IMR-90 (cell line): ENCODE results near the gene TMPRSS13. TPM values are rescaled to one million over a fixed set of nuclear protein-coding genes. Genes with fewer than 3 reads are reported as not detected.

ENCODE experiments used
- ATAC-seq: fragments of 200-7000 bp; cut with Tn5 transposase; 2 replicates; pipeline ENCODE4 v1.9.1; 2020; ENCODE audit warnings: low read depth, mild to moderate bottlenecking, moderate library complexity
- BruUV-seq: library from RNA; stranded (reverse); fragments of 400-500 nt; replicated peaks from 2 replicates; lab custom pipeline; 2021; lab: Mats Ljungman, UMichigan
- CTCF ChIA-PET: fragments of 300-600 bp; formaldehyde crosslinking; extraction: SDS; loops from one replicate; lab custom pipeline; 2021; ENCODE audit warnings: antibody characterized with exemption; lab: Yijun Ruan, JAX
- POLR2A ChIA-PET: fragments of 300-600 bp; sonication (Branson Sonifier 250); formaldehyde crosslinking; loops from one replicate; lab custom pipeline; 2022; ENCODE audit warnings: antibody characterized with exemption; ENCODE audit not compliant: unreplicated experiment; lab: Charles Lee
- DNase-seq: peaks from one replicate; pipeline ENCODE4 v3.0.0; 2013
- H2AFZ ChIP-seq: replicated peaks from 2 replicates; pipeline ENCODE3; 2013; ENCODE audit warnings: low read length, mild to moderate bottlenecking; ENCODE audit not compliant: poor library complexity
- H2AK5ac ChIP-seq: 2 replicates; pipeline ENCODE4 v1.6.1; 2013; ENCODE audit warnings: low read depth, low read length, inconsistent platforms
- H2AK9ac ChIP-seq: replicated peaks from 2 replicates; pipeline ENCODE3; 2013; ENCODE audit warnings: mild to moderate bottlenecking, low read depth, low read length, moderate library complexity; ENCODE audit not compliant: poor library complexity
- H2BK120ac ChIP-seq: 2 replicates; pipeline ENCODE4 v1.6.1; 2013; ENCODE audit warnings: low read depth, low read length, inconsistent platforms
- H2BK15ac ChIP-seq: 3 replicates; pipeline ENCODE4 v1.6.1; 2013; ENCODE audit warnings: low read depth, low read length, inconsistent platforms
- H2BK20ac ChIP-seq: 2 replicates; pipeline ENCODE4 v1.6.1; 2013; ENCODE audit warnings: low read depth, mild to moderate bottlenecking, inconsistent platforms, low read length, moderate library complexity
- H2BK5ac ChIP-seq: 2 replicates; pipeline ENCODE4 v1.6.1; 2013; ENCODE audit warnings: mild to moderate bottlenecking, low read depth, low read length, inconsistent platforms; ENCODE audit not compliant: poor library complexity, severe bottlenecking
- H3K14ac ChIP-seq: replicated peaks from 2 replicates; pipeline ENCODE4 v1.6.1; 2013; ENCODE audit warnings: low read depth, low read length, inconsistent platforms
- H3K18ac ChIP-seq: 2 replicates; pipeline ENCODE4 v1.6.1; 2013; ENCODE audit warnings: low read depth, low read length, control low read depth
- H3K23ac ChIP-seq: 2 replicates; pipeline ENCODE4 v1.6.1; 2013; ENCODE audit warnings: low read depth, low read length, inconsistent platforms
- H3K27ac ChIP-seq: 2 replicates; pipeline ENCODE4 v1.5.1; 2013; ENCODE audit warnings: mild to moderate bottlenecking, control low read depth, low read length; ENCODE audit not compliant: insufficient read depth
- H3K27me3 ChIP-seq: 2 replicates; pipeline ENCODE4 v1.6.1; 2013; ENCODE audit warnings: low read length; ENCODE audit not compliant: control insufficient read depth, insufficient read depth
- H3K36me3 ChIP-seq: 2 replicates; pipeline ENCODE4 v1.6.1; 2013; ENCODE audit warnings: low read length, mixed read lengths; ENCODE audit not compliant: control insufficient read depth, insufficient read depth
- H3K4ac ChIP-seq: 2 replicates; pipeline ENCODE4 v1.6.1; 2013; ENCODE audit warnings: low read depth, low read length, inconsistent platforms
- H3K4me1 ChIP-seq: 2 replicates; pipeline ENCODE4 v1.6.1; 2013; ENCODE audit warnings: low read length, mixed read lengths; ENCODE audit not compliant: control insufficient read depth, insufficient read depth
- H3K4me2 ChIP-seq: 2 replicates; pipeline ENCODE4 v1.6.1; 2013; ENCODE audit warnings: low read depth, mild to moderate bottlenecking, control low read depth, low read length, moderate library complexity
- H3K4me3 ChIP-seq: 2 replicates; pipeline ENCODE4 v1.5.1; 2013; ENCODE audit warnings: low read depth, mild to moderate bottlenecking, control low read depth, low read length, moderate library complexity; ENCODE audit not compliant: insufficient read depth
- H3K56ac ChIP-seq: 2 replicates; pipeline ENCODE4 v1.6.1; 2013; ENCODE audit warnings: low read length, inconsistent platforms; ENCODE audit not compliant: insufficient read depth; ENCODE audit errors: extremely low read depth
- H3K79me1 ChIP-seq, 2 experiments: 2 replicates each; pipeline ENCODE4 v1.6.1; 2013; ENCODE audit warnings: low read length in 2 of 2, inconsistent platforms in 1 of 2, low read depth in 1 of 2
- H3K9ac ChIP-seq: 2 replicates; pipeline ENCODE4 v1.6.1; 2013; ENCODE audit warnings: low read depth, low read length, control low read depth
- H3K9me1 ChIP-seq: 2 replicates; pipeline ENCODE4 v1.6.1; 2013; ENCODE audit warnings: low read length, inconsistent platforms; ENCODE audit not compliant: insufficient read depth
- H3K9me3 ChIP-seq: 2 replicates; pipeline ENCODE4 v1.6.1; 2013; ENCODE audit warnings: low read length; ENCODE audit not compliant: control insufficient read depth, insufficient read depth
- H4K20me1 ChIP-seq: 2 replicates; pipeline ENCODE4 v1.6.1; 2013; ENCODE audit warnings: low read length, inconsistent platforms; ENCODE audit not compliant: insufficient read depth
- H4K5ac ChIP-seq: 2 replicates; pipeline ENCODE4 v1.6.1; 2013; ENCODE audit warnings: mild to moderate bottlenecking, low read depth, low read length, control low read depth
- H4K8ac ChIP-seq, 2 experiments: 2 replicates each; pipeline ENCODE4 v1.6.1; 2013; ENCODE audit warnings: low read depth in 2 of 2, low read length in 2 of 2, control low read depth in 1 of 2, inconsistent platforms in 1 of 2
- H4K91ac ChIP-seq: 2 replicates; pipeline ENCODE4 v1.6.1; 2013; ENCODE audit warnings: low read depth, low read length, inconsistent platforms; ENCODE audit not compliant: insufficient read depth
- BHLHE40 ChIP-seq: fragments of 150-350 bp; IDR thresholded peaks from 2 replicates; pipeline ENCODE4 v1.6.1; 2016; ENCODE audit warnings: mild to moderate bottlenecking, low read depth, low read length
- CEBPB ChIP-seq: IDR thresholded peaks from 2 replicates; pipeline ENCODE4 v1.6.1; 2012; ENCODE audit warnings: low read depth, low read length, improper control_type of control experiment
- CHD1 ChIP-seq: IDR thresholded peaks from 2 replicates; pipeline ENCODE4 v1.6.1; 2012; ENCODE audit warnings: low read depth, low read length, improper control_type of control experiment
- CTCF ChIP-seq: conservative IDR thresholded peaks from 2 replicates; pipeline ENCODE4 v1.5.1; 2012; ENCODE audit warnings: mild to moderate bottlenecking, low read depth, low read length, improper control_type of control experiment
- ELK1 ChIP-seq: fragments of 150-350 bp; IDR thresholded peaks from 2 replicates; pipeline ENCODE4 v1.6.1; 2016; ENCODE audit warnings: low read depth, mild to moderate bottlenecking, low read length, moderate library complexity, borderline replicate concordance
- FOS ChIP-seq: fragments of 150-350 bp; IDR thresholded peaks from 2 replicates; pipeline ENCODE4 v1.6.1; 2016; ENCODE audit warnings: low read depth, low read length
- MAFK ChIP-seq: IDR thresholded peaks from 2 replicates; pipeline ENCODE4 v1.6.1; 2012; ENCODE audit warnings: low read depth, low read length, improper control_type of control experiment
- MAZ ChIP-seq: IDR thresholded peaks from 2 replicates; pipeline ENCODE4 v1.6.1; 2012; ENCODE audit warnings: low read depth, mild to moderate bottlenecking, low read length, improper control_type of control experiment, moderate library complexity, borderline replicate concordance
- MXI1 ChIP-seq: IDR thresholded peaks from 2 replicates; pipeline ENCODE4 v1.6.1; 2012; ENCODE audit warnings: low read depth, mild to moderate bottlenecking, low read length, moderate library complexity, borderline replicate concordance
- NFE2L2 ChIP-seq: fragments of 150-350 bp; IDR thresholded peaks from 2 replicates; pipeline ENCODE4 v1.6.1; 2016; ENCODE audit warnings: low read depth, mild to moderate bottlenecking, low read length
- POLR2A ChIP-seq: IDR thresholded peaks from 2 replicates; pipeline ENCODE4 v1.6.1; 2012; ENCODE audit warnings: mild to moderate bottlenecking, low read depth, low read length
- RAD21 ChIP-seq: IDR thresholded peaks from 2 replicates; pipeline ENCODE4 v1.6.1; 2012; ENCODE audit warnings: low read length, improper control_type of control experiment
- RCOR1 ChIP-seq: IDR thresholded peaks from 2 replicates; pipeline ENCODE4 v1.6.1; 2012; ENCODE audit warnings: mild to moderate bottlenecking, low read length, improper control_type of control experiment; ENCODE audit not compliant: insufficient replicate concordance
- RFX5 ChIP-seq: IDR thresholded peaks from 2 replicates; pipeline ENCODE4 v1.8.0; 2012; ENCODE audit warnings: low read depth, mild to moderate bottlenecking, low read length, moderate library complexity
- SMC3 ChIP-seq: fragments of 150-350 bp; IDR thresholded peaks from 2 replicates; pipeline ENCODE4 v1.6.1; 2016; ENCODE audit warnings: low read depth, mild to moderate bottlenecking, antibody characterized with exemption, low read length, moderate library complexity
- USF2 ChIP-seq: fragments of 150-350 bp; IDR thresholded peaks from 2 replicates; pipeline ENCODE4 v1.6.1; 2017; ENCODE audit warnings: mild to moderate bottlenecking, antibody characterized with exemption, low read length, low read depth
- WGBS, 2 experiments: methylation state at CpG; one replicate each; pipeline versions ENCODE4 v1.1.5 to v1.1.7; 2013; ENCODE audit warnings: missing lambda C conversion rate in 2 of 2; ENCODE audit not compliant: insufficient read length in 1 of 2; ENCODE audit errors: extremely low coverage in 2 of 2; 5-methylcytosine and 5-hydroxymethylcytosine counted together
- dilution Hi-C: fragments of 300-500 bp; cut with HindIII; formaldehyde crosslinking; loops from one replicate; pipeline ENCODE4 v1.14.3; 2018; ENCODE audit warnings: low sequenced_read_pairs; ENCODE audit not compliant: unreplicated experiment
- in situ Hi-C: fragments of 300-500 bp; cut with MboI; formaldehyde crosslinking; loops from 3 replicates; pipeline ENCODE4 v1.14.3; 2019; ENCODE audit warnings: low sequenced_read_pairs, inconsistent platforms, mixed read lengths
- intact Hi-C: fragments of 100-400 bp; cut with micrococcal nuclease; formaldehyde crosslinking; loops from 2 replicates; pipeline ENCODE4 v1.10.0; 2022
- polyA plus RNA-seq, 3 experiments: library from polyadenylated mRNA; depleted of rRNA; stranded (reverse); fragments of >200 nt; gene quantifications; 2 replicates each; pipeline ENCODE4 v1.2.3, GENCODE V29; 2012; ENCODE audit warnings: low replicate concordance in 1 of 3
- total RNA-seq: library from RNA; depleted of rRNA; stranded (reverse); fragments of >200 nt; gene quantifications from 2 replicates; pipeline ENCODE4 v1.2.3, GENCODE V29; 2012

Gene TMPRSS13
- total and polyA plus RNA-seq, 2 of the 4 experiments (the other 2 are of a cell fraction) = not detected

- Histone ChIP-seq H3K36me3 (no peaks in the 10 kb centered on the region), H2BK120ac (no peak overlapping the region), H2BK15ac (no peak overlapping the region), H4K91ac (no peak overlapping the region), H3K79me1 (no peaks in the 10 kb centered on the region), H4K5ac (no peak overlapping the region), H3K4me3 (no peak overlapping the region), H3K56ac (no peak overlapping the region), H2AFZ (no peak overlapping the region), H2AK9ac (no peak overlapping the region), H2AK5ac (no peak overlapping the region), H3K27ac (no peak overlapping the region), H4K8ac (no peak overlapping the region), H2BK5ac (no peak overlapping the region), H2BK20ac (no peak overlapping the region), H3K4me2 (no peak overlapping the region), H3K4ac (no peak overlapping the region), H3K4me1 (no peaks in the 10 kb centered on the region), H3K14ac (no peak overlapping the region), H3K9me1 (no peaks in the 10 kb centered on the region), H3K9me3 (no peaks in the 10 kb centered on the region), H3K18ac (no peak overlapping the region), H3K23ac (no peak overlapping the region), H3K9ac (no peak overlapping the region), H4K20me1 (no peaks in the 10 kb centered on the region), H3K27me3 (peaks cover 5% of the 10 kb centered on the region; the same call in 1 of the 2 replicates)
- BruUV-seq = no TSS peak
- CTCF ChIA-PET = interaction anchor here (0.6 kb wide), 2 partner anchors 10 to 221 kb away, joined by 3 to 4 read pairs; no protein-coding TSS in a partner anchor
- dilution Hi-C loops = no loop called here
- DNase-seq (no peak), ATAC-seq (no peak)
- POLR2A ChIA-PET = no interaction called here
- TF ChIP-seq RCOR1 (no peak), FOS (no peak), BHLHE40 (no peak), MAZ (no peak), POLR2A (no peak), CEBPB (no peak), RFX5 (no peak), CTCF (no peak), MAFK (no peak), ELK1 (no peak), USF2 (no peak), CHD1 (no peak), NFE2L2 (no peak), MXI1 (no peak), RAD21 (no peak), SMC3 (no peak)
- in situ Hi-C loops = no loop called here
- intact Hi-C loops = no loop called here
- no CpG with 5 or more reads among the region's 11 CpGs for WGBS, 2 experiments
These were observed 12.2 kb downstream of the TMPRSS13 start for GRCh38 chr11:117916956-117917355.
